Sigmoid colon (tissue), 7 donors: Measurements from ENCODE around the gene CNKSR3. TPM values are rescaled to one million over a fixed set of nuclear protein-coding genes. Genes with fewer than 3 reads are reported as not detected.

Experiments used
- DNase-seq: peaks from one replicate; pipeline ENCODE4 v3.0.0-alpha.2; 2019
- H3K27ac ChIP-seq, 4 donors: fragments of 200-600 bp; sonication (generic); one replicate each; pipeline ENCODE4 v1.5.1; 2016 to 2019; ENCODE audit warnings: mild to moderate bottlenecking in 1 of 4
- H3K27me3 ChIP-seq, 3 donors: fragments of 200-600 bp; sonication (generic); one replicate each; pipeline ENCODE4 v1.5.1; 2019; ENCODE audit warnings: mild to moderate bottlenecking in 1 of 3
- H3K36me3 ChIP-seq, 4 donors: fragments of 200-600 bp; sonication (generic); one replicate each; pipeline ENCODE4 v1.5.1; 2016 to 2019
- H3K4me1 ChIP-seq, 4 donors: fragments of 200-600 bp; sonication (generic); one replicate each; pipeline ENCODE4 v1.5.1; 2017 to 2019
- H3K4me3 ChIP-seq, 4 donors: fragments of 200-600 bp; sonication (generic); one replicate each; pipeline ENCODE4 v1.5.1; 2017 to 2019; ENCODE audit warnings: mild to moderate bottlenecking in 2 of 4, moderate library complexity in 1 of 4
- H3K9me3 ChIP-seq, 4 donors: fragments of 200-600 bp in 3 of 4; sonication (generic) in 3 of 4; one replicate each; pipeline versions ENCODE4 v1.5.1 to v1.6.1; 2013 to 2019
- EP300 ChIP-seq, 4 donors: sonication (generic); formaldehyde crosslinking; IDR thresholded peaks; one replicate each; pipeline ENCODE4 v1.6.1; 2017; ENCODE audit warnings: antibody characterized with exemption in 4 of 4
- POLR2A ChIP-seq, 2 donors: fragments of 450-650 bp; IDR thresholded peaks; one replicate each; pipeline ENCODE4 v1.6.1; 2016; ENCODE audit warnings: antibody characterized with exemption in 2 of 2, mild to moderate bottlenecking in 2 of 2, moderate library complexity in 2 of 2
- POLR2AphosphoS5 ChIP-seq, 4 donors: sonication (generic); formaldehyde crosslinking; IDR thresholded peaks; one replicate each; pipeline ENCODE4 v1.6.1; 2017; ENCODE audit warnings: antibody characterized with exemption in 4 of 4
- WGBS, 2 donors: extraction: QIAGEN DNeasy Blood & Tissue Kit; methylation state at CpG; one replicate each; pipeline ENCODE4 v1.1.7; 2013; 5-methylcytosine and 5-hydroxymethylcytosine counted together
- intact Hi-C: fragments of 100-400 bp; cut with DNase I; formaldehyde crosslinking; loops from one replicate; pipeline ENCODE4 v1.15.1; 2023
- polyA plus RNA-seq, 3 donors: library from polyadenylated mRNA; stranded (reverse); fragments of 200-250 nt; gene quantifications; one replicate each; pipeline ENCODE4 v1.2.3, GENCODE V29; 2013
- total RNA-seq, 4 donors: library from RNA; depleted of rRNA; stranded (reverse); fragments of >200 nt; gene quantifications; one replicate each; pipeline ENCODE4 v1.1.0, GENCODE V29; 2016
- TF ChIP-seq, protein P1 (sequence below), 4 experiments: fragments of 450-650 bp in 3 of 4; fragments of 200-600 bp in 1 of 4; IDR thresholded peaks; one replicate each; pipeline ENCODE4 v1.5.1; 2016 to 2019; ENCODE audit warnings: antibody characterized with exemption in 4 of 4, mild to moderate bottlenecking in 3 of 4, moderate library complexity in 2 of 4
- donor health status: healthy with polysubstance abuse.
- donor health status: Bipolar disorder and iron deficiency.
- donor health status: healthy.

CNKSR3 gene
- total and polyA plus RNA-seq, 7 donors = 6.0 to 17.4 (median 15.3) TPM

DNA sequence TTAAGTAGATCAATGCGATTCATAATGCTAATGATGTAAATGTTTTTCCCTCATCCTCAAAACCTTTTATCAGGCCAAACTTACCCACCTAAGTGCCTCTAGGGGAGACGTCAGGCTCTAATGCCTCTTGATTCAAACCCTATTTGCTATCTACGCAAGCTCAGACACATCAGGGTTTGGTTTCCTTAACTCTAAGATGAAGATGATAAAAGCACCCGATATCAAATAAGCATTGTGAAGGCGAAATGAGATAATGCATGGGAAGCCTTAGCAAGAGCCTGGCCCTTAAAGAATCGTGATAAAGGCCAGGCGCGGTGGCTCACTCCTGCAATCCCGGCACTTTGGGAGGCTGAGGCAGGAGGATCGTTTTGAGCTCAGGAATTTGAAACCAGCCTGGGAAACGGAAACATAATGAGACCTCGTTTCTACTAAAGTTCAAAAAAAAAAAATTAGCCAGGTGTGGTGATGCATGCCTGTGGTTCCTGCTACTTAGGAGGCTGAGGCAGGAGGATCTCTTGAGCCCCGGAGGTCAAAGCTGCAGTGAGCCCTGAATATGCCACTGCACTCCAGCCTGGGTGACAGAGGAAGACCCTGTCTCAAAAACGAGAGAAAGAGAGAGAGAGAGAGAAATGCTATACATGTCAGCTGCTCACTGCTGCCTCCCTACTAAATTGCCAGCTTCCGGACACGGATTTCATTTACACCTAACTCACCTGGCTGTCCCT is 13.5 kb downstream of the CNKSR3 start:
- DNase-seq = no peak
- TF ChIP-seq EP300 (IDR thresholded peaks at IDR 0.05) = no peak
- TF ChIP-seq, protein P1, sequence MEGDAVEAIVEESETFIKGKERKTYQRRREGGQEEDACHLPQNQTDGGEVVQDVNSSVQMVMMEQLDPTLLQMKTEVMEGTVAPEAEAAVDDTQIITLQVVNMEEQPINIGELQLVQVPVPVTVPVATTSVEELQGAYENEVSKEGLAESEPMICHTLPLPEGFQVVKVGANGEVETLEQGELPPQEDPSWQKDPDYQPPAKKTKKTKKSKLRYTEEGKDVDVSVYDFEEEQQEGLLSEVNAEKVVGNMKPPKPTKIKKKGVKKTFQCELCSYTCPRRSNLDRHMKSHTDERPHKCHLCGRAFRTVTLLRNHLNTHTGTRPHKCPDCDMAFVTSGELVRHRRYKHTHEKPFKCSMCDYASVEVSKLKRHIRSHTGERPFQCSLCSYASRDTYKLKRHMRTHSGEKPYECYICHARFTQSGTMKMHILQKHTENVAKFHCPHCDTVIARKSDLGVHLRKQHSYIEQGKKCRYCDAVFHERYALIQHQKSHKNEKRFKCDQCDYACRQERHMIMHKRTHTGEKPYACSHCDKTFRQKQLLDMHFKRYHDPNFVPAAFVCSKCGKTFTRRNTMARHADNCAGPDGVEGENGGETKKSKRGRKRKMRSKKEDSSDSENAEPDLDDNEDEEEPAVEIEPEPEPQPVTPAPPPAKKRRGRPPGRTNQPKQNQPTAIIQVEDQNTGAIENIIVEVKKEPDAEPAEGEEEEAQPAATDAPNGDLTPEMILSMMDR (IDR thresholded peaks at IDR 0.05) = no peak
- no peak for TF ChIP-seq POLR2A (IDR thresholded peaks at IDR 0.05)
- no peak for TF ChIP-seq POLR2AphosphoS5 (IDR thresholded peaks at IDR 0.05)
- Histone ChIP-seq H3K27me3 (no peaks in the 10 kb centered on the region), H3K9me3 (no peaks in the 10 kb centered on the region), H3K4me1 (peaks cover 0 to 62% (median 34%) of the 10 kb centered on the region in 4 donors), H3K4me3 (no peak overlapping the region), H3K36me3 (no peaks in the 10 kb centered on the region), H3K27ac (peak overlapping the region in 2 of 4 donors; percentile 34 to 39)
- 89 to 90% methylated on average over 16 of the region's 16 CpGs for WGBS, 2 donors
- intact Hi-C loops = no loop called here

DNA sequence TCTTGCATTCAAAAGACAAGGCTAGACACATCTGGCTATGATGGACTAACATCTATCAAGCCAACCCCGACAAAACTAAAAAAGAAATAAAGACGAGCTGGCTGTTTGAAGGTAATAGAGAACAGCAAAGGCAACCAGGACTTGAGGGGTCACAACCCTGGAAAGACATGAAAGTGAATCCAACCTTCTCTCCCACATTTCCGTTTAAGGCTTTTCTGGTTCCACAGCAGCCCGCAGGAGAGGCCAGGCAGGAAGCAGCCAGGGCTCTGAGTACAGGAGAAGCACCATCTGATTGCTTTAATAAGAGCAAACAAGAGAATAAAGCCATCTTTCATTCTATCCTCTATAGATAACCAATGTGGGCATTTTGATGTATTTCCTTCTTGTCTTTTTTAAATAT is 14.3 kb downstream of the CNKSR3 start:
- TF ChIP-seq POLR2AphosphoS5 (IDR thresholded peaks at IDR 0.05) = no peak
- TF ChIP-seq, protein P1 (IDR thresholded peaks at IDR 0.05) = no peak
- no peak for TF ChIP-seq EP300 (IDR thresholded peaks at IDR 0.05)
- no peak for TF ChIP-seq POLR2A (IDR thresholded peaks at IDR 0.05)
- Histone ChIP-seq H3K27me3 (no peaks in the 10 kb centered on the region), H3K27ac (peak overlapping the region in 3 of 4 donors; percentile 10 to 39 (median 34)), H3K36me3 (no peaks in the 10 kb centered on the region), H3K9me3 (no peaks in the 10 kb centered on the region), H3K4me3 (no peak overlapping the region), H3K4me1 (peaks cover 0 to 69% (median 39%) of the 10 kb centered on the region in 4 donors)
- WGBS, 2 donors = 76 to 88% methylated on average over 4 of the region's 4 CpGs
- intact Hi-C loops = no loop called here
- DNase-seq = peak; percentile 56

DNA sequence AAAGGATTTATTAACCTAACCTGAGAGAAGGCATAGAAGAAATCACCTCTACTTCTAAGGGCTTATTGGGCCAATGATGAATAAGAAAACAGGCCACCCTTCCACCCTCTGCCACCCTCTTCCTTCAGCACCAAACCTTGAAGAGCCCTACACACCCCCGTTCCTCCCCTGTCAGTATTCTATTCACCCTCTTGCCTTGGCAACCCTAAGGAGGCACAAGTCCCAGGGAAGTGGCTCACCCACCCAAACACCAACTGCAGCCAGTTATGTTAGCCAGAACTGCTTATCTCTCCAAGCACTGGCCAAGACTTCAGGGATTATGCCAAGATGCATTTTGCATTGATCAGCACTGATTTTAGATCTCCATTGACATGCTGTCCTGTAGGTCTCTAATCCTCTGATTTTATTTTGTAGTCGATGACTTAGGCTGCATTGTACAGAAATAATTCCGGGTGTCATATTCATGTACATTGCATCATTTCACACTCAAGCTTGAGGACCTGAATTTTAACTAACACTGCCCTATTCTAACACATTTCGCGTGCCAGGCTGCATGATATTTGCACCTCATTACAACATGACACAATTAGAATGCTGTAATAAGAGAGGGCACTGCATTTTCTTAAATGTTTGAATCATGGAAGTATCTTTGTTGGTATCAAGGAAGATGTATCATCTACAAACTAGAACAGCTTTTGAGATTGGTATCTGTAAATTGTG is 15.7 kb downstream of the CNKSR3 start:
- no peak for DNase-seq
- 90 to 91% methylated on average over 5 of the region's 5 CpGs for WGBS, 2 donors
- Histone ChIP-seq H3K36me3 (no peaks in the 10 kb centered on the region), H3K27me3 (no peaks in the 10 kb centered on the region), H3K4me3 (no peak overlapping the region), H3K27ac (peak overlapping the region in 2 of 4 donors; percentile 34 to 39), H3K9me3 (no peaks in the 10 kb centered on the region), H3K4me1 (peaks cover 0 to 62% (median 40%) of the 10 kb centered on the region in 4 donors)
- intact Hi-C loops = no loop called here
- TF ChIP-seq EP300 (IDR thresholded peaks at IDR 0.05) = no peak
- TF ChIP-seq POLR2AphosphoS5 (IDR thresholded peaks at IDR 0.05) = no peak
- TF ChIP-seq, protein P1 (IDR thresholded peaks at IDR 0.05) = no peak
- no peak for TF ChIP-seq POLR2A (IDR thresholded peaks at IDR 0.05)

DNA sequence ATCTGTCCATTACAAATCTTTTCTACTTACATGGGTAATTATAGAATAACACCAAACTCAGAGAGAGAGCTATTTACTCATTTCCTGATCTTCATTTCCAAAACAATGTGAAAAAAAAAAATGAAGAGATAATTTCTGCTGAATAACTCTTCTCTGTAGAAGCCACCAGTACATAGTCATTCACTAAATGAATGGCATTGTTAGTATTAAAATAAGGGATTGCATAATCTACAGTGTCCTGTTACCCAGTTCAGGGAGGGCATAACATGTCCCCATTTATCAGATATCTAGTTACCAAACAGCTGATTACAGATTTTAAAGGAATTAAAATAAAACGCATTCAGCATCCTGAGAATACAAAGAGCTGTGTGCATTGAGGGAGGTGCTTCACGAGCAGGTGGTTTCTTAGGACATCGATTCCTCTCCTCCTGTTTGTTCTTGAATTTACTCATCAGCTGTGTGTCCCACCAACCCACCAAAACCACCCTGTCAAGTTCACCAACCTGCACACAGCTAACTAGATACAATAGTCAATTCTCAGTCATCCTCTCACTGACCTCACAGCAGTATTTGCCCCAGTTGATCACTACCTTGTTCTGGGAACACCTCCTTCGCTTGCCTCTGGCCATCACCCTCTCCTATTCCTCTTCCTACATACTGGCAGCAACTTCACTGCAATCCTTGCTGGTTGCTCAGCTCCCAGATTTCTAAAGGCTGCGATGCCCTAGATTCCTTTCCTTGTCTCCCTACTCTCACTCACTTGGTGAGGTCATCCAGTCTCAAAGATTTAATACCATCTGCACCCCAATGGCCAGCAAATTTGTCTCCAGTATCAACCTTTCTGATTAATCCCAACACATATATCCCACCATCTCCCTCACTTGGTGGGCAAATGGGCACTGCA is 18.7 kb downstream of the CNKSR3 start:
- Histone ChIP-seq H3K27me3 (no peaks in the 10 kb centered on the region), H3K4me3 (no peak overlapping the region), H3K36me3 (no peaks in the 10 kb centered on the region), H3K4me1 (peaks cover 0 to 75% (median 59%) of the 10 kb centered on the region in 4 donors), H3K27ac (peak overlapping the region in 3 of 4 donors; percentile 11 to 87 (median 49)), H3K9me3 (no peaks in the 10 kb centered on the region)
- WGBS, 2 donors = 85 to 87% methylated on average over 5 of the region's 5 CpGs
- intact Hi-C loops = no loop called here
- TF ChIP-seq POLR2AphosphoS5 (IDR thresholded peaks at IDR 0.05) (no peak), EP300 (IDR thresholded peaks at IDR 0.05) (no peak), POLR2A (IDR thresholded peaks at IDR 0.05) (no peak)
- TF ChIP-seq, protein P1 (IDR thresholded peaks at IDR 0.05) = no peak
- DNase-seq = no peak
